DMS53 treated with DMSO at 0.1 percent for 48 hours (cell line): Measurements from ENCODE around the gene GBA2.

Experiments
- DNase-seq: peaks from one replicate; lab custom pipeline; 2025; ENCODE audit not compliant: unreplicated experiment; lab: John Stamatoyannopoulos, UW

GBA2 gene

DNA sequence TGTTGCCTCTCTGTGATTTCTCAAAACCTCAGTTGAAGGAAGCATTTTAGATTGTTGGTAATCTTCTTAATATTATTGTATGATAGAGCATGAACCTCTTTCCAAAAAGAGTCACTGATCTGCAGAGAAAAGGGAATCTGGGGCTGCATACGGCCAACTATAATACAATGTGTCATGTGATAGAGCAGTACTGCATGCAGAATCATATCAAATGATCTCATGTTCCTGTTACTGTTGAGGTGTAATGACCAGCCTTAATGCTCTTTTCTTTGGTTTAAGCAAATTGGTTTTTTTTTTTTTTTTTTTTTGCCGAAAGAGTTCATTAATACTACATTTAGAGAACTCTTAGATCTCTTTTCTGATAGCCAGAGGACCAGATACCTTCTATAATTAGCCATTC is 18.0 kb upstream of the GBA2 start:
- DNase-seq: no peak

DNA sequence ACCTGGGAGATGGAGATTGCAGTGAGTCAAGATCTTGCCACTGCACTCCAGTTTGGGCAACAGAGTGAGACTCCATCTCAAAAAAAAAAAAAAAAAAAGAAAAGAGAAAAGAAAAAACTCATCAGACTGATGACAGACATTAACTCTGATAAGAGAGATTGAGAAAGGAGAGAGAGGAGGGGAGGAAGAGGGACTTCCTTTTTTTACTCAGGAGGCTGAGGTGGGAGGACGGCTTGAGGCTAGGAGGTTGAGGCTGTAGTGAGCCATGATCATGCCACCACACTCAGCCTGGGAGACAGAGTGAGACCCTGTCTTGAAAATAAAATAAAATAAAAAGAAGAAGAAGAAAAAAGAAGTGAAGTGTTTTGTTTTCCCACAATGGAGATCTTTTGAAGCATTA is 14.8 kb upstream of the GBA2 start:
- no peak for DNase-seq

DNA sequence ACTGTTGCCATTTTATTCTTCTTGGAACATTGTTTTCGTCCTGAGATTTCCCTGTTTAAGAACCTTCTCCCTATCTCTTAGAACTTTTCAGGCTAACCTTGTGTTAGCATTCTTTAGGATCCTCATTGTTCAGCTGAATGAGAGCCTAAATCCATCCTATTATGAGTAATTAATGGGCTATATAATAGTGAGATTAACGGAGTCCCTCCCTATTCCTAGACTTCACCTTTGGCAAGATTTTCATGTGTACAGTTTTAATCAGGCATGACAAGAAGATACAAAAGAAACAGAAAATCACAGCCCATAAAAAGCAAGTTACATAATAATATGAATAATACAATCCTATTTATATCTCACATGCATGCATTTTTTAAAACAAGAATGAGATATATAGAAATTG is 14.2 kb upstream of the GBA2 start:
- no peak for DNase-seq

DNA sequence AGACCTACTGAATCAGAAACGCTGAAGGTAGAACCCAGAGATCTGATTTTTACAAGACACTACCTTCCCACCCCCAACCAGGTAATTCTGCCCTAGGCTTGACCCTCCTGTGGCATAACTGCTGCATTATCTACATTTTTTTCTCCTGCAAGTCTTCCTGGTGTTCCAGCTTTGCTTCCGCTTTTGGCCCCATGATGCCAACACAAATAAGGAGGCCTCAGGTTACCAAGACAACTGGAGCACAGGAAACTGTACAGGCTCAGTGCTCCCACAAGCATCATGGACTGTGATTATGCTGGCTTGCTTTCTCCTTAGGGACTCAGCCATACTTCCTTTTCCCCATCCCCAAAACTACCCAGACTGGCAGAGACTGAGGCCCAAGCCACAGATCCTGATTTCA is 11.6 kb upstream of the GBA2 start:
- DNase-seq: peak; percentile 52

DNA sequence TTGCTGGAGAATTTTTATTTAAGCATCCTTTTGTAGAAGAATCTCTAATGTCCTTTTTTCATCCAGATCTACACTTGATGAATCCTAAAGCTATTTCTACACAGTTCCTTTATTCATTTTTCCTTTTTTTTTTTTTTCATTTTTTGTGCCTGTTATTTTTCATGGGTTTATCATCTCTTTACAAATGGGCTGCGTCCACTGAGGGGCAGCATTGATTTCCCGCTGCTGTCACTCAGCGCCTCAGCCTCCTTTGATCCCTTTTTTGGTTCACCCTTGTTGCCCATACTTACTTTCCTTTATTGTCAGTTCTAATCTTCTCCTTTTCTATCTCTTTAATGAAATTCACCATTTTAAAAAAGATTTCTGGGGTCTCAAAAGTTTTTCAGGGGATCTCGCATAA is 10.8 kb upstream of the GBA2 start:
- DNase-seq: no peak

DNA sequence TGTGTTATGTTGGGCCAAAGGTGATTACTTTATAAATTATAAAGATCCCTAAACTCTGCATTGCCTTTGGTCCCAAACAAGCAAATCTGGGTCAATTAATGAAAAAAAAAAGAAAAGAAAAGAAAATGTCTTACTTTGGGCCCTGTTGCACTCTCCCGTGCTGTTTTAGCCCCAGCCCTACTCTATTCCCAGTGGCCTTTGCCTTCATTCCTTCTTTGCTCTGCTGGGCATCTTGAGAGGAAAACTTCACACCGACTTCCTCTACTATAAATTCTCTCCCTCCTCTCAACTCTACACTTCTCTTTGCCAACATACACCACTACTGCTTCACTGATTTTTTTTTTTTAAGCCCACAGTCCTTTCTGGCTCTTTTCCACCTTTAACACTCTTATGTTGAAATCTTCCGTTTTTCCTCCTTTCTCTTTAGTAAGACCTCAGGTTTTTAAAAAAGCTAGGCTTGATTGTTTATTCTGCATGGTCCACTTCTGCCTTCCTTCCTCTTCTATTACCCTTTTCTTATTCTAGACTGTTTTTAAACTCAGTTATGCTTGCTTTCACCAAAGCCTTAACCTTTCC is 9.5 kb upstream of the GBA2 start:
- no peak for DNase-seq

DNA sequence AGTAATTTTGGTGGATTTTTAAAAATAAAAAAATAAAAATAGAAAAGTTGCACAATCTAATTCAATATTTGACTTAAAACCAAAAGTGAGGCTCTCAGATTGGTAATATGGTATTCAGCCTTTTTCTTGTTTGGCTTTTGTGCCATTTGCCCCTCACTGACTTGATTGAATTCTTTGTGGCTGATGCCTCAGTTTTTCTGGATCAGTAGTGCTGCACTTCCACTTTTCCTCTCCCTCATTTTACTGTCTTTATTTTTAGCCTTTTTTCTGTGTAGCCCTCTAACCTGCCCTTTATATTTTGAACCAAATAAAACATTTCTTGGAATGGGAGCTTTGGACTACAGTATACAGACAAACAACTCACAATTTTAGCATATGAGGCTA is 8.9 kb upstream of the GBA2 start:
- DNase-seq: no peak

DNA sequence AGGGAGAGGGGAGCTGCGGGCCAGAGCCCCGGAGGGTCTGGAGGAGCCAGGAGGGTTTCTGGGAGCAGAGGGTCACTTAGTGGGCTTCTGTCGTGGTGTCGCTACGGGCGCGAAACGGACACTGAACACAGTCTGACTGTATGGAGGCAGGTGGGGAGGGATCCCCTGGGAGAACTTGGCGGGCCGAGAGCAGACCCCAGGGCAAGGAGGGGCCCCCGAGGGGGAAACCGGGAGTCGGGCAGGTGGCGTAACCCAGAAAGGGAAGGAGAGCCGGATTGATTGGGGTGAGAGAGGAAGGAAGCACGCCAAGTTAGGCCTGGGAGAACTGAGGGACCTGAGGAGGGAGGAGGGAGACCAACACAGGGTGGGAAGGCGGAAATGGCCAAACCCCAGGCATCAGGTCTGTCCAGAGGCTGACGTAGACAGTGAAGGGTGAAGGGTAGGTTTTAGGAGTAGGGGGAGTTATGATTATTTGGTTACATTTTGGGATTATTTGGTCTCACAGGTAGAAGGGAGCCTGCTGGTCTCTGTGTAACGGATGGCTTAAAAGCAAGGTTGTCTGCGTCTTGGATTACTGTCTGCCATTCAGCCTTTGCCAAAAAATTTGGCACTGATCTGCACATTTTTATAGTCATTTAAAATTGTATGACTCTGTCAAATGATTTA is 8.3 kb upstream of the GBA2 start:
- DNase-seq: peak; percentile 33

DNA sequence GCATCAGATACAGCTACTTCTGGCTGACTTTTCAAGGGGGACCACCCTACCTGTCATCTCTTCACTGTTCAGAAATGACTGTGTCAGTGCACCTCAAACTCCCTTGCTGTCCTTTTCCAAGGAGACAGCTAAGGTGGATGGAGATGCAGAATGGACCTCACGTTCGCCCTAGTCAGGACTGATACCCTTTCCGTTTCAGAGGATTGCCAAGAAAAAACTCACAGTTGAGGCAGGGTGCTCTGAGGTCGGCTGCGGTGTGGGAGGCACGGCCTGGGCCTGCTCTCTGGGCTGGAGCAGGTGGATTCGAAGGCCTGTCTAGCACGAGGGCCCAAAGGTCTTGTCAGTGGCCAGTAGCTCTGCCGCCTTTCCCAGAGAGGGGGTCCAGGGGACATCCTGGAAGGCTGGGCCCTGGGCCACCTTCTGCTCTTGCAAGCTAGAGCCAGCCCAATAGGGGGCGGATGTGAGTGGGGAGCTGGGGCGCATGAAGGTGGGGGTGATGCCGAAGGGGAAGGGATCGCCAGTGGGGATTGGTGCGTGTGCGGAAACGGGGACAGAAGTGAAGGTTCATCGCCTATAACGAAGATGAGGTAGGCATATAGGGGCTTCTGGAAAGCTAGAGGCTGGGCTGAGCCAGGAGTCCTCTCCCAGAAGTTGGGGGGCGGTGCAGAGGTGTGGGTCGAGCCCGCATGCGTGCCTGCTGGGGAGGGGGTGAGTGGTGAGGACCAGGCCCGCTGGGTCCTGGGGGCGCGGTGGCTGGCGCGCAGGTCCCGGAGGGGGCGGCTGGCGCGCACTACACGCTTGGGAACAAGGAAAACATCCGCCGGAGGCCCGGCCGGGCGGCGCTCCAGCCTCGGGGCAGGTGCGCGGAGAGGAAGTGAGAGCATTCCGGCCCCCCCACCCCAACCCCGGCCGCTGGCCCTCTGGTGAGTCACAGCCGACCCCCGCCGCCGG is 7.5 kb upstream of the GBA2 start:
- peak; percentile 25 for DNase-seq

DNA sequence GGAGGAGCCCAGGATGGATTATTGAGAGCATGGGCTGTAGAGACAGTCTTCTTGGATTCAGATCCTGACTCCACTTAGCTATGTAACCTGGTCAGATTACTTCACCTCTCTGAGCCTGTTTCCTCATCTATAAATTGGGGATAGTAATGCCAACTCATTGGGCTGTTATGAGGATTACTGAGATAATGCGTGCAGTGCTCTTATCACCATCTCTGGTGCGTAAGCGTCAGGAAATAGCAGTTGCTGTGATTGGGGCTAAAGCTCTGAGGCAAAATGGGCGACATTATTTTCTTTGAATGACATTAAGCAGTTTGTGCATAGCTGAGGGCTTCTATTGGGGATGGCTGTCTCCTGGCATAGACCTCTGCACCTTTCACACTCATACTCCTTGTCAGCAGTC is 6.0 kb upstream of the GBA2 start:
- no peak for DNase-seq

DNA sequence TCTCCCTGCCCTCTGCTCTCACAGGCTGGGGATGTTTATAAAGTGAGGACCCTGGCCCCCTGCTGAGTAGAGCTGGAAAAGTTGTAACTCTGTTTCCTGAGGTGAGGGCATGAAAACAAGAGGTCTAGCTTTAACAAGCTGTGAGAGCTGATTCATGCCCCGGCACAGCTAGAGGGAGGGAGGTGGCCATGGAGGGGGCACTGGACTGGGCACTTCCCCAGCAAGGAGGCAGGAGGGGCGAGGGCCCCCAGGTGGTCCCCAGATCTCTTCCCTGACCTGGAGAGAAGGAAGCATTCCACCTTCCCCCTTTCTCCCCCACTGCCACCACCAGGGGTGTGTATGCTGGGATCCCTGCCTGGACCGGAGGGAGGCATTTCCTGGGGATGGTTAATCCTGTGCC is 5.2 kb upstream of the GBA2 start, which contains the start of gene MSMP:
TSS of gene MSMP (minus strand) at position 13 of the 400 bp plus-strand sequence. CDS start 147 bp downstream, outside the sequence.
- no peak for DNase-seq

DNA sequence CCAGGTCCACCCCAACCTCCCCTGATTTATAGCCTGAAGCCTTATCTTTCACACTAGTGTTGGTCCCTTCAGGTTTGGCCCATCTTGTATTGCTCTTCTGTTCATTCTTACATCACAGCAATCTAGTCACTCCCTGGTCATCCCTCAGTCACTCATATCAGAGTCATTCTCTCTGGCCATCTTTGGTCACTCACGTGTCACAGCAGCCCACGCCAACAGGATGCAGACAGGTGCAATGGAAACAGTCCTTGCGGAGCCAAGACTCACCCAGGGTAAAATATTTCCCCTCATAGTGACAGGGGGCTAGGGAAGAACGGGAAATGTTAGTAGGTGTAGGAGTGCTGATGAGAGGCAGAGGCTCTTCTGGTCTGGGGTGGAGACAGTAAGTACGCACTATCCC is 4.4 kb upstream of the GBA2 start:
- no peak for DNase-seq

DNA sequence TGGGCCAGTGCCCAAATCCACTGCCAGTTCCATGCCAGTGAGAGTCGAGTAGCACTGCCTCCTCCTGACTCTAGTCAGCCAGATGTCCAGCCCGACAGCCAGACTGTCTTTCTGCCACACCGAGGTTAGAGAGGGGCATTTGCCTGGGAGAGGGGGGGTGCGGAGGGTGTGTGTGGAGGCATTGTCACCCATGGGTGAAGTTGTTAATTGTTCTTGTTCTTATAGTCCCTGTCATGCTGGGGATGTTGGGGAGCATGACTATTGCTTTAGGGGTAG is 1.2 kb upstream of the GBA2 start:
- DNase-seq: no peak

DNA sequence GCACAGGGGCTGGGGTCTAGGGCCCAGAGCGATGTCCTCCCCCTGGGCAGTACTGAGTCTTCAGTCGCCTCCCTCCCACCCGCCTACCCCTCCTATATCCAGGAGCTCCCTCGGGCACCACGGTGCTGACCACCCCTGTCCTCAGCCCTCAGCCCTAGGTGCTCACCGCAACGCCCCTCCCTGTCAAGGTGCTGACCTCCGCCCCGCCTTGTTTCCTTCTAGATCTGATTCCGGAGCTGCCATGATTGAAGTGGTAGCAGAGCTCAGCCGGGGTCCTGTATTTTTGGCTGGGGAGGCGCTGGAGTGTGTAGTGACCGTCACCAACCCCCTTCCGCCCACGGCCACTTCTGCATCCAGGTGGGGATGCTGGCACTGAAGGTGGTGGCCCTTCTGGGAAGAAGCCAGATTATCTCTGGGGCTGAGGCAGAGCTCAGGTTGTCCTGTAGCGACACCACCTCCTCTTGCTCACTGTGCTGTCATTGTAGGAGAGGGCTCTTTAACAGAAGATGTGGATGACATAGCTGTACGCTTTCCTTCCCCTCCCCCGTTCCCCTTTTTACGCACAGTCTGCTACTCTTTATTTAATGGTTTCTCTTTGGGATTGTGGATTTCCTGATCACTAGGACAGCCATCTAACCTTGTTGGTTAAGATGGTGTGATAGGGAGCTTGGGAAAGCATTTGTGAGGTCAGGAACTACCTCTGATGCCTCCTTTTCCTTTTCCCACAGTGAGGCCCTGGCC is 657 bp upstream of the GBA2 start:
- DNase-seq: peak; percentile 7

DNA sequence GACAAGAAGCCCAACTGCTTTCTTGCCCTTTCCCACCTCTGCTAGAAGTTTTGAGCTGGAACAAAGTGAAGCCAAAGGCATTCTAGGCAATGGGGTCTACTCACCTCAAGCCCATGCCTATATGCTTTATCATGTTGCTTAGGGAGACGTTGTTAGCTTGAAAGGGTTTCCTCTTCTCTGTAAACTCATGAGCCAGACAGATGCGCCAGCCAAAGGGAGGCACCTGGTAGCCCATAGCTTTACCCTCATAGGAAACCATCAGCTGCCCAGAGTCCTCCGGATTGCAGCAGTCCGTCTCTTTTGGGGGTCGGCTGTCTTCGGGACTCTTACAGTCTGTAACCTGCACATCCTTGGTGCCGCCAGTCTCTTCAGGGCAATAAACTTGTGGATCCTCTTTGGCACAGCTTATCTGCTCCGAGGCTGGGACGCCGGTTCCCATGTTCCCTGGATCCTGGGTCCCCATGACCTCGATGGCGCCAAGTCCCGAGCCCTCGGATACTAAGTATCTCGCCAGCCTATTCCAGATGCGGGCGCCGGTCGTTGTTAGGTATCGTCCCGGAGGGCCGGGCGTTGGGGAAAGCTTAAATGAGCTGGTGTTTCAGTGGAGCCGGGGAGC is 678 bp downstream of the GBA2 start:
- DNase-seq: no peak

DNA sequence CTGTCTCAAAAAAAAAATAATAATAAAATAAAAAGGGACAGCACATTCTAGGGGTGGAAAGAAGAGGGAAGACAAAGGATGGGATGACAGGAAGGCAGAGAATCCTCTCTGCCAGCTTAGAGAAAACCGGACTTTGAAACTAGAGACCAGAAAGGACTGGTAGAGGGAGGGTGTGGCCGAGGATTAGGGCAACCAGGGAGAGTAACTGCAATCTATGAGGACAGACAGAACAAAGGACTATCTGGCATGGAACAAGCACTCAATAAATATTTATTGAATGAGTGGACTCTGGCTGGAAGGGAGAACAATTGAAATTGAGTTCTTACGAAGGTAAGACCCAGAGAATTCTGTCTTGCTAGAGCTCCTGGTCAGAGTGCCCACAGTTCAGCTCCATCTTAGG is 2.4 kb downstream of the GBA2 start:
- DNase-seq: no peak

DNA sequence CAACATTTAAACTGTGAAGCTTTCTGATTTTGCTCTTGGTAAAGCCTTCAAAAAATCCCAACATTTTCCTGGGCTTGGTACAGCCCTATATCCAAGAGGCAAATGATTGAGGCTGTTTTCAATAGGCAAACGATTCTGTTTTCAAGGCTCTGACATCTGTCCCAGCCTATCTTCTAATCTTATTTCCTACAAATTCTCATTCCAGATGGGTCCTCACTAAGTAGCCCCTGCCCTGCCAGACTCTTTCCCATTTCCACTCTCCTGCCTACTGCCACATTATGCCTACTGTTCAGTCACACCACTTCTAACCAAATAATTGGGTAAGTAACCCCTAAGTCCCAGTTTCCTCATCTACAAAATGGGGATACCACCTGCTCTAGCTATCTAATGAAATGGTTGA is 3.5 kb downstream of the GBA2 start:
- DNase-seq: no peak

DNA sequence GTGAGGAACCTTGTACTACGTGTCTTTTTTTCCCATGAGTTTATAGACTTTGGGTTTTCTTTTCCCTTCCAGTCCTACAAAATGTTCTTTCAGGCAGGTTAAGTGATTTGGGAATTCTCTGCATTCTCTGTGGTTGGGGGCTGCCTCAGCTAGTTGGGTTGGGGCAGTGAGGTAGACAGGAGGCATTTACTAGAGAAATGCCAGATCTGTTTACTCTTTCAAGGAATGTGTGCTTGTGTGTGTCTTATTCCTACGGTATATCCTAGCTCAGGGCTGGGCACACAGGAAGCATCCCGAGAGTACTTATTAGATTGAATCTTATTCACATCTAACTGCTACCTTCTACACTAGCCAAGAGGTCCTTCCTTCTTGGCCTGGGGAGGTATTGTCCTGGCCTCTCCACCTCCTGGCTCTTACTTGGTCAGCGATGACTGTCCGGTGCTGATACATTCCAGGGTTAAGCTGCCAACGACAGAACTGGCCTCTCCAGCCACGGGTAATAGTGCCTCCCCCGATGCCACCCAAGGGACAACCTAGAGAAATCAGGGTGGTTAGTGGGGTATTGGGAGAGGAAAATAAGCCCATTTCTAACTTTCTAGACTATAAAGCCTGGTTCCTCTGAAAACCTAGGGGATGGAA is 5.0 kb downstream of the GBA2 start:
- DNase-seq: no peak

DNA sequence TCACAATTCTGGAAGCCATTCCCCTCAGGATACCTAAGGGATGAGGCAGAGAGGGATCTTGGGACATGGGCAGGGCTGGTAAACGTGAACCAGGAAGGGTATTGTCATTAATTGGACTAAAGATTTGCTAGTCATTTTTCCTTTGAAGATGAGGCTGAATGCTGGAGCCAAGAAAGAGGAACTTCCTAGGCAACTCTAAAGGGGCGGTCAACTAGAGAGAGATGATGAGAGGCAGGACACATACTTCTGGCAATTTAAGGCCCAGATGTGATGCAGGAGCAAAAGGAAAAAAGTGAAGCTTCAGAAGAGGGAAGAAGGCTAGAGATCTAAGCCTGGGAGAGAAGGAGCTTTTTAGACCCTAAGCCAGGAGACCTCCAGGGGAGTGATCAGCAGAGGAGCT is 5.6 kb downstream of the GBA2 start:
- DNase-seq: no peak

DNA sequence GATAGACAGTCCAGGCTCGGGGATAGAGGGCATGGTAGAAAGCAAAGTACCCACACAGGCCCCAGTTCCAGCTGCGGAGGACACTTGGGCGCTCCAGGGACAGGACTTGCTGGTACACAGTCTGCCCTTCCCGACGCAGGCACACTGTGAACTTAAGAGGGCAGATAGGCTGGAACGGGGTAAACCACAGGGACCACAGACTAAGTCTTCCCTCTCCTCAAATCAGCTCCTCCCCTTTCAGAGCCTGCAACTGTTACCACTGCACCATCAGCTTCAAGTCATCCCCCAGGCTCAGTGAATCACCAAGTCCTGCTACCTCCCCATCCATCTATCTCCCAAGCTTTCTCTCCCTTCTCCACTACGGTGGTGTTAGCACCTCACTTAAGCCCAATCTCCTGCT is 7.3 kb downstream of the GBA2 start:
- DNase-seq: no peak

DNA sequence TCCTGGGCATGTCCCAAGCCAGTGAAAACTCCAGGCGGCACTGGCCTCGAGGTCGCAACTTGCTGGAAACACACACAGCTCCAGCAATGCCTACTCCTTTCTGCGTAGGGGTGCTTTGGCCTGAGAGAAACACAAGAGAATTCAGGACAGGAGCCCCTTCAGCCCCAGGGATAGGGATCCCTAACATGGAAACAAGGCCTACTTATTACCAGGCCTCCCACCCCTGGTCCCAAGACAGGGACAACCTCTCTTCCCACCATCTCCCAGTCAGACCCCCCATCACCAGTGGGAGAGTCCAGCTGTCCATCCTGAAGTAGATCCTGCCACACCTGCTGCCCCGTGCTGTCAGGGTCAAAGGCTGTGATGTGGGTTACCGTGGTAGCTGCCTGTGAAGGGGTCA is 8.8 kb downstream of the GBA2 start:
- no peak for DNase-seq
